Tibial nerve (tissue), 4 donors: ENCODE data around the gene PIGR.

Experiments
- EP300 ChIP-seq, 2 donors: sonication (generic); formaldehyde crosslinking; IDR thresholded peaks; one replicate each; pipeline ENCODE4 v1.6.1; 2017; ENCODE audit warnings: antibody characterized with exemption in 2 of 2, mild to moderate bottlenecking in 1 of 2
- POLR2A ChIP-seq, 2 donors: fragments of 450-650 bp; IDR thresholded peaks; one replicate each; pipeline ENCODE4 v1.6.1; 2017; ENCODE audit warnings: antibody characterized with exemption in 2 of 2, mild to moderate bottlenecking in 2 of 2, moderate library complexity in 2 of 2
- TF ChIP-seq, protein P1 (sequence below), 5 experiments: fragments of 200-600 bp in 3 of 5; fragments of 450-650 bp in 2 of 5; sonication (generic) in 3 of 5; IDR thresholded peaks; one replicate each; pipeline ENCODE4 v1.5.1; 2016 to 2019; ENCODE audit warnings: antibody characterized with exemption in 5 of 5, mild to moderate bottlenecking in 3 of 5, moderate library complexity in 2 of 5

DNA sequence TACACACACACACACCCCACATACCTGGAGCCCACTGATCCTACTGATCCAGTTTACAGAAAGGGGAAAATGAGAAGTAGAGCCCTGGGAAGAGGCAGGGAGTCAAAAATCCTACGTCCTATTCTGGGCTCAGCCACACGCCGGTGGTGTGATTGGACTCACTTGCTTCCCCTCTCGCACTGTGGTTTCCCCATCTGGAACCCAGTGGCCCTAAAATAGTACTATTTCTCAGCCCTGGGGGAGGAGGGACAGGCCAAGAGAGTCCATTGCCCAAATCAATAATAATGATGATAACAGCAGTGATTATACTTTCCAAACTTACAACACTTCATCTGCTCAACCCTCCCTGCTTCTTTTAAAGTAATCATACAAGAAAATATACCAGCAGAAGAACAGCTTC lies 2.9 kb upstream of the PIGR start:
- TF ChIP-seq POLR2A (IDR thresholded peaks at IDR 0.05), result no peak
- TF ChIP-seq, protein P1, sequence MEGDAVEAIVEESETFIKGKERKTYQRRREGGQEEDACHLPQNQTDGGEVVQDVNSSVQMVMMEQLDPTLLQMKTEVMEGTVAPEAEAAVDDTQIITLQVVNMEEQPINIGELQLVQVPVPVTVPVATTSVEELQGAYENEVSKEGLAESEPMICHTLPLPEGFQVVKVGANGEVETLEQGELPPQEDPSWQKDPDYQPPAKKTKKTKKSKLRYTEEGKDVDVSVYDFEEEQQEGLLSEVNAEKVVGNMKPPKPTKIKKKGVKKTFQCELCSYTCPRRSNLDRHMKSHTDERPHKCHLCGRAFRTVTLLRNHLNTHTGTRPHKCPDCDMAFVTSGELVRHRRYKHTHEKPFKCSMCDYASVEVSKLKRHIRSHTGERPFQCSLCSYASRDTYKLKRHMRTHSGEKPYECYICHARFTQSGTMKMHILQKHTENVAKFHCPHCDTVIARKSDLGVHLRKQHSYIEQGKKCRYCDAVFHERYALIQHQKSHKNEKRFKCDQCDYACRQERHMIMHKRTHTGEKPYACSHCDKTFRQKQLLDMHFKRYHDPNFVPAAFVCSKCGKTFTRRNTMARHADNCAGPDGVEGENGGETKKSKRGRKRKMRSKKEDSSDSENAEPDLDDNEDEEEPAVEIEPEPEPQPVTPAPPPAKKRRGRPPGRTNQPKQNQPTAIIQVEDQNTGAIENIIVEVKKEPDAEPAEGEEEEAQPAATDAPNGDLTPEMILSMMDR (IDR thresholded peaks at IDR 0.05), result no peak
- peak in 1 of 2 donors; percentile 30 for TF ChIP-seq EP300 (IDR thresholded peaks at IDR 0.05)
